Ishikawa (cell line): ENCODE results near the gene PNMA5.

Source experiments
- CEBPB ChIP-seq: IDR thresholded peaks from 2 replicates; pipeline ENCODE4 v1.6.1; 2012
- EGR1 ChIP-seq: IDR thresholded peaks from 2 replicates; pipeline ENCODE4 v1.6.1; 2012
- FOXM1 ChIP-seq: IDR thresholded peaks from 2 replicates; pipeline ENCODE4 v1.6.1; 2012; ENCODE audit warnings: low read depth, borderline replicate concordance
- MAX ChIP-seq: IDR thresholded peaks from 2 replicates; pipeline ENCODE4 v1.6.1; 2012
- RAD21 ChIP-seq: IDR thresholded peaks from 2 replicates; pipeline ENCODE4 v1.6.1; 2012; ENCODE audit warnings: low read depth
- REST ChIP-seq: IDR thresholded peaks from 2 replicates; pipeline ENCODE4 v1.6.1; 2012; ENCODE audit warnings: low read depth, mild to moderate bottlenecking
- TAF1 ChIP-seq: IDR thresholded peaks from 2 replicates; pipeline ENCODE4 v1.6.1; 2012; ENCODE audit warnings: low read depth, mild to moderate bottlenecking
- YY1 ChIP-seq: IDR thresholded peaks from 2 replicates; pipeline ENCODE4 v1.6.1; 2012; ENCODE audit warnings: low read depth
- ZBTB7A ChIP-seq: IDR thresholded peaks from 2 replicates; pipeline ENCODE4 v1.6.1; 2012; ENCODE audit warnings: low read depth

GRCh38 chrX:152968193-152968592 lies 25.7 kb downstream of the PNMA5 start:
- TF ChIP-seq TAF1 (no peak), ZBTB7A (no peak), REST (no peak), FOXM1 (no peak), MAX (no peak), RAD21 (no peak), YY1 (no peak), EGR1 (no peak), CEBPB (no peak)
